B cell (primary cell): ENCODE data around the gene CACNB2.

Experiments used
- CTCF ChIP-seq: fragments of 200-600 bp; IDR thresholded peaks from one replicate; pipeline ENCODE4 v1.8.0; 2022; ENCODE audit warnings: antibody characterized with exemption, mild to moderate bottlenecking
- EZH2 ChIP-seq: IDR thresholded peaks from 2 replicates; pipeline ENCODE4 v1.6.1; 2012; ENCODE audit warnings: borderline replicate concordance, low read depth, mild to moderate bottlenecking, moderate library complexity, low read length; ENCODE audit not compliant: insufficient read depth, poor library complexity, severe bottlenecking

GRCh38 chr10:18421726-18422293 lies 281.6 kb downstream of the CACNB2 start:
- TF ChIP-seq CTCF, result no peak
- no peak for TF ChIP-seq EZH2
